GM04503 (cell line): ENCODE measurements around the gene PAGR1.
"Not testable (repeated sequence)": the region's sequence is repeated elsewhere in the genome, so short reads cannot be mapped to it uniquely, and the experiment has no call there.

ENCODE experiments used
- DNase-seq: peaks from one replicate; pipeline ENCODE4 v3.0.0-alpha.2; 2012; ENCODE audit warnings: low read depth

The PAGR1 gene

GRCh38 chr16:29815793-29816693 is at the start of gene PAGR1:
Gene PAGR1 (plus strand): TSS chr16:29816152. CDS start chr16:29816526, 374 bp downstream.
- peak; percentile 94 for DNase-seq

GRCh38 chr16:29766571-29766970 is 49.4 kb upstream of the PAGR1 start:
- no peak for DNase-seq

GRCh38 chr16:29767062-29767461 is 48.9 kb upstream of the PAGR1 start:
- no peak for DNase-seq

- DNase-seq: no peak
Measured at GRCh38 chr16:29769507-29769906, 46.4 kb upstream of the PAGR1 start.

GRCh38 chr16:29770250-29770929 is 45.6 kb upstream of the PAGR1 start:
- no peak for DNase-seq

GRCh38 chr16:29772330-29772729 is 43.6 kb upstream of the PAGR1 start:
- DNase-seq: not testable (repeated sequence)

- no peak for DNase-seq
Measured at GRCh38 chr16:29774730-29775129, 41.2 kb upstream of the PAGR1 start.

GRCh38 chr16:29775742-29776408 is 40.1 kb upstream of the PAGR1 start:
- DNase-seq: no peak

- no peak for DNase-seq
Measured at GRCh38 chr16:29777576-29778350, 38.2 kb upstream of the PAGR1 start, which contains the start of gene ZG16. Gene ZG16 (plus strand): TSS chr16:29778256. CDS start chr16:29779267, 1,011 bp downstream.

- DNase-seq: no peak
Measured at GRCh38 chr16:29779474-29779873, 36.5 kb upstream of the PAGR1 start.

GRCh38 chr16:29783094-29783953 is 32.6 kb upstream of the PAGR1 start:
- not testable (repeated sequence) for DNase-seq

GRCh38 chr16:29784157-29784556 is 31.8 kb upstream of the PAGR1 start:
- no peak for DNase-seq

- no peak for DNase-seq
Measured at GRCh38 chr16:29784901-29785500, 31.0 kb upstream of the PAGR1 start.

- not testable (repeated sequence) for DNase-seq
Measured at GRCh38 chr16:29787155-29787554, 28.8 kb upstream of the PAGR1 start.

- DNase-seq: no peak
Measured at GRCh38 chr16:29789775-29790182, 26.2 kb upstream of the PAGR1 start.

GRCh38 chr16:29790183-29790948 is 25.6 kb upstream of the PAGR1 start, which contains the start of gene KIF22:
Gene KIF22 (plus strand): TSS chr16:29790751. CDS start chr16:29790760, 9 bp downstream.
- DNase-seq: peak; percentile 89

- no peak for DNase-seq
Measured at GRCh38 chr16:29790949-29791844, 24.8 kb upstream of the PAGR1 start.
